Suprapubic skin (tissue), 4 donors: ENCODE measurements around the gene CD37. TPM values are rescaled to one million over a fixed set of nuclear protein-coding genes. Genes with fewer than 3 reads are reported as not detected.
A peak's percentile ranks its signal among the peaks of the same experiment; 100 is the strongest.

Experiments
- DNase-seq, 2 donors: peaks; one replicate each; pipeline ENCODE4 v3.0.0-alpha.2; 2019; ENCODE audit warnings: low spot score in 2 of 2
- H3K27ac ChIP-seq: fragments of 200-600 bp; sonication (generic); one replicate; pipeline ENCODE4 v1.5.1; 2019
- H3K27me3 ChIP-seq: fragments of 200-600 bp; sonication (generic); one replicate; pipeline ENCODE4 v1.5.1; 2019
- H3K36me3 ChIP-seq: fragments of 200-600 bp; sonication (generic); one replicate; pipeline ENCODE4 v1.5.1; 2019
- H3K4me1 ChIP-seq: fragments of 200-600 bp; sonication (generic); one replicate; pipeline ENCODE4 v1.5.1; 2019
- H3K4me3 ChIP-seq: fragments of 200-600 bp; sonication (generic); one replicate; pipeline ENCODE4 v1.5.1; 2019; ENCODE audit warnings: mild to moderate bottlenecking
- H3K9me3 ChIP-seq: fragments of 200-600 bp; sonication (generic); one replicate; pipeline ENCODE4 v1.5.1; 2019
- EP300 ChIP-seq: sonication (generic); formaldehyde crosslinking; IDR thresholded peaks from one replicate; pipeline ENCODE4 v1.6.1; 2017; ENCODE audit warnings: antibody characterized with exemption
- POLR2A ChIP-seq, 2 donors: fragments of 450-650 bp; IDR thresholded peaks; one replicate each; pipeline ENCODE4 v1.6.1; 2017; ENCODE audit warnings: antibody characterized with exemption in 2 of 2, mild to moderate bottlenecking in 2 of 2, moderate library complexity in 2 of 2
- POLR2AphosphoS5 ChIP-seq, 3 donors: sonication (generic); formaldehyde crosslinking; IDR thresholded peaks; one replicate each; pipeline ENCODE4 v1.6.1; 2017; ENCODE audit warnings: antibody characterized with exemption in 3 of 3
- WGBS: methylation state at CpG from one replicate; pipeline ENCODE4 v1.1.5; 2018; 5-methylcytosine and 5-hydroxymethylcytosine counted together
- total RNA-seq, 4 donors: library from RNA; depleted of rRNA; stranded (reverse); fragments of >200 nt; gene quantifications; one replicate each; pipeline ENCODE4 v1.1.0, GENCODE V29; 2016
- TF ChIP-seq, protein P1 (sequence below), 2 donors: fragments of 200-600 bp in 1 of 2; fragments of 450-650 bp in 1 of 2; sonication (generic) in 1 of 2; IDR thresholded peaks; one replicate each; pipeline ENCODE4 v1.5.1; 2016 to 2019; ENCODE audit warnings: antibody characterized with exemption in 2 of 2, mild to moderate bottlenecking in 1 of 2, moderate library complexity in 1 of 2

CD37 gene
- total RNA-seq, 4 donors from 2014 or later, result 2.9 to 25.7 (median 5.0) TPM

DNA sequence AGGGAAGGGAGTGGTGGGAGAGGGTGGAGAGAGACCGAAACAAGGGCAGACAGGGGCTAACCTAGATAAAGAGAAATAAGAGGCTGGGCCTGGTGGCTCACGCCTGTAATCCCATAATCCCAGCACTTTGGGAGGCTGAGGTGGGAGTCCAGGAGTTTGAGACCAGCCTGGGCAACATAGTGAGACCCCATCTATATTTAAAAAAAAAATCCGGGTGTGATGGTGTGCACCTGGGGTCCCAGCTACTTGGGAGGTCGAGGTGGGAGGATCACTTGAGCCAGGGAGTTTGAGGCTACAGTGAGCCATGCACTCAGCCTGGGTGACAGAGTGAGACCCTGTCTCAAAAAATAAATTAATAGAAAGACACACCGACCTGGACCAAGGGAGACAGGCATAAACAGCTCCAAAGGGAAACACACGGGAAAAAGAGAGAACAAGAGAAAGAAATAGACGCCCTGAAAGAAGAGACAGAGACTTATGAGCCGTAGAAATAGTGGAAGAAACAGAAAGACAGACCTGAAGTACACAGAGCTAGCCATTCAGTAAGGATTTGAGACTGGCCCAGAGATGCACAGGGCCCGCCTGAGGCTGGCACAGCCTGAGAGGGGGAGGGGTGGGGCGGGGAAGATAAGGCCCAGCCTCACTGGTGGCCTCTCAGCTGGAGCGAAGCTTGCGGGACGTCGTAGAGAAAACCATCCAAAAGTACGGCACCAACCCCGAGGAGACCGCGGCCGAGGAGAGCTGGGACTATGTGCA lies 2.2 kb downstream of the CD37 start:
- Histone ChIP-seq H3K9me3 (no peaks in the 10 kb centered on the region), H3K27me3 (no peaks in the 10 kb centered on the region), H3K4me3 (no peak overlapping the region), H3K4me1 (peaks cover 30% of the 10 kb centered on the region), H3K36me3 (peaks cover 16% of the 10 kb centered on the region), H3K27ac (no peak overlapping the region)
- no peak for DNase-seq
- no peak for TF ChIP-seq POLR2AphosphoS5 (IDR thresholded peaks at IDR 0.05)
- no peak for TF ChIP-seq POLR2A (IDR thresholded peaks at IDR 0.05)
- WGBS, result 77% methylated on average over 19 of the region's 19 CpGs

DNA sequence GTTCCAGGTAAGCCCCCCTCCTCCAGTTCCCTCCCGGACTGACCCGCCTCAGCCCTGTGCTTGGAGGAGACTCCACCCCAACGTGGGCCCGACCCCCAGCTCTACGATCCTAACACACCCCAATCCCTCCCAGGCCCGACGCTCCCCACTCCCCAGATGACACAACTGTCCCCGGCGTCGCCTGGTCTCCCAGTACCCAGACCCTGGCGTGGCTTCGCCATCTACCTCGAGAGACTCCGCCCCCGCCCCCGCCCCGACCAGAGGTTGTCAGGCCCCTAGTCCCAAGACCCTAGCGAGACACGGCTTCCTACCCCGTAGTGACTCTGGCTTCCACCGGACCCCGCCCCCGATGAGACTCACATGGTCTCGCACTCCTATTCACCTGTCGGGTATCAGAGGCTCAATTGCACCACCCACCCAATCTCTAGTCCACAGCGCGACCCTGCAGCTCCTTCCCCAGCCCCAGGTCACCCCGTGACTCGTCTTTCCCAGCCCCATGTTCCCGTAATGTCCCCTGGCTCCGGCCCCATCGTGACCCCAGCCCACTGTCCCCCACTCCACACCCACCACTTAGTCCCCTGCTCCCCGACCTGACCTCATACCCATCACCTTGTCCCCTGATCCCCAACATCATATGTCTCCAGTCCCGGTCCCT lies 2.9 kb downstream of the CD37 start:
- Histone ChIP-seq H3K36me3 (peaks cover 22% of the 10 kb centered on the region), H3K27me3 (no peaks in the 10 kb centered on the region), H3K9me3 (no peaks in the 10 kb centered on the region), H3K4me3 (peak overlapping the region; percentile 43), H3K27ac (no peak overlapping the region), H3K4me1 (peaks cover 30% of the 10 kb centered on the region)
- TF ChIP-seq EP300 (no peak), POLR2AphosphoS5 (IDR thresholded peaks at IDR 0.05) (peak in 1 of 3 donors; percentile 4)
- WGBS, result 36% methylated on average over 34 of the region's 34 CpGs
- DNase-seq, result peak in 1 of 2 donors; percentile 79

GRCh38 chr19:49338691-49339300 lies 3.6 kb downstream of the CD37 start:
- H3K27me3 ChIP-seq, result no peaks in the 10 kb centered on the region
- 8% methylated on average over 28 of the region's 30 CpGs for WGBS
- peaks cover 27% of the 10 kb centered on the region for H3K36me3 ChIP-seq
- peak overlapping the region; percentile 43 for H3K4me3 ChIP-seq
- peak in 1 of 3 donors; percentile 1 for TF ChIP-seq POLR2AphosphoS5 (IDR thresholded peaks at IDR 0.05)
- TF ChIP-seq, protein P1, sequence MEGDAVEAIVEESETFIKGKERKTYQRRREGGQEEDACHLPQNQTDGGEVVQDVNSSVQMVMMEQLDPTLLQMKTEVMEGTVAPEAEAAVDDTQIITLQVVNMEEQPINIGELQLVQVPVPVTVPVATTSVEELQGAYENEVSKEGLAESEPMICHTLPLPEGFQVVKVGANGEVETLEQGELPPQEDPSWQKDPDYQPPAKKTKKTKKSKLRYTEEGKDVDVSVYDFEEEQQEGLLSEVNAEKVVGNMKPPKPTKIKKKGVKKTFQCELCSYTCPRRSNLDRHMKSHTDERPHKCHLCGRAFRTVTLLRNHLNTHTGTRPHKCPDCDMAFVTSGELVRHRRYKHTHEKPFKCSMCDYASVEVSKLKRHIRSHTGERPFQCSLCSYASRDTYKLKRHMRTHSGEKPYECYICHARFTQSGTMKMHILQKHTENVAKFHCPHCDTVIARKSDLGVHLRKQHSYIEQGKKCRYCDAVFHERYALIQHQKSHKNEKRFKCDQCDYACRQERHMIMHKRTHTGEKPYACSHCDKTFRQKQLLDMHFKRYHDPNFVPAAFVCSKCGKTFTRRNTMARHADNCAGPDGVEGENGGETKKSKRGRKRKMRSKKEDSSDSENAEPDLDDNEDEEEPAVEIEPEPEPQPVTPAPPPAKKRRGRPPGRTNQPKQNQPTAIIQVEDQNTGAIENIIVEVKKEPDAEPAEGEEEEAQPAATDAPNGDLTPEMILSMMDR (IDR thresholded peaks at IDR 0.05), result no peak
- H3K4me1 ChIP-seq, result peaks cover 30% of the 10 kb centered on the region
- peak; percentile 89 to 92 for DNase-seq
- no peaks in the 10 kb centered on the region for H3K9me3 ChIP-seq
- peak overlapping the region; percentile 84 for H3K27ac ChIP-seq

DNA sequence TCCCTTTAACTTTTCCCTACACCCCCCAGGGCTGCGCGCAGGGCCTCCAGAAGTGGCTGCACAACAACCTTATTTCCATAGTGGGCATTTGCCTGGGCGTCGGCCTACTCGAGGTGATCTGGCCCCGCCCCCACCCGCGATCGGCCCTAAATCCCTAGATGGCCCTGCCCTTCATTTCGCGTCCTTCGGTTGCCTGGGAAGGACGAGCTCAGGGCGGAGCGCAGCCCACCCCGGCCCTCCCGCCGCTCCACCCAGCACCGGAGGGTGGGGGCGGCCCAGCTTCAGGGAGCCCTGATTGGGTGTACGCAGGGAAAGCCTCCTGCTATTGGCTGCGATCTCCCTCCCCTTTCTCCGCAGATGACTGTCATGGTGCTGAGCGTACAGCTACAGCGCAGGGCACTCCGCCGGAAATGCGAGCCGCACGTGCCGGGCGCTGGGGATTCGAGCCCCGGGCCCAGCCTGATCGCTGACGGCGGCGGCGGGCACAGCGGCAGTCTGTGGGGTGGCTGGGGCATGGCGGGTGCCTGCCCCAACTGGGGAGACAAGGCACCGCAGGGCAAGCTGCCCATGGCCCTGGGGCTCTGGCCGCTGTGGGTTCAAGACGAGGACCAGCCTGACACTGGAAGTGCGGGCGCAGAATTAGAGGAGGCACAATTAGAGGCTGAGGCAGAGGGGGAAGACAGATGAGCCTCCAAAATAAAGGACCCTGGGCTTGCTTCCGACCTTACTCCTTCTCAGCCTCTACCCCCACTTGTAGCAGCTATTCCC lies 4.3 kb downstream of the CD37 start:
- Histone ChIP-seq H3K27me3 (no peaks in the 10 kb centered on the region), H3K4me3 (peak overlapping the region; percentile 43), H3K4me1 (peaks cover 30% of the 10 kb centered on the region), H3K36me3 (peaks cover 34% of the 10 kb centered on the region), H3K27ac (peak overlapping the region; percentile 84), H3K9me3 (no peaks in the 10 kb centered on the region)
- DNase-seq, result peak; percentile 88 to 92
- TF ChIP-seq, protein P1 (IDR thresholded peaks at IDR 0.05), result no peak
- TF ChIP-seq POLR2A (IDR thresholded peaks at IDR 0.05) (peak in 1 of 2 donors; percentile 7), EP300 (no peak), POLR2AphosphoS5 (IDR thresholded peaks at IDR 0.05) (peak in 1 of 3 donors; percentile 76)
- WGBS, result 20% methylated on average over 33 of the region's 47 CpGs

DNA sequence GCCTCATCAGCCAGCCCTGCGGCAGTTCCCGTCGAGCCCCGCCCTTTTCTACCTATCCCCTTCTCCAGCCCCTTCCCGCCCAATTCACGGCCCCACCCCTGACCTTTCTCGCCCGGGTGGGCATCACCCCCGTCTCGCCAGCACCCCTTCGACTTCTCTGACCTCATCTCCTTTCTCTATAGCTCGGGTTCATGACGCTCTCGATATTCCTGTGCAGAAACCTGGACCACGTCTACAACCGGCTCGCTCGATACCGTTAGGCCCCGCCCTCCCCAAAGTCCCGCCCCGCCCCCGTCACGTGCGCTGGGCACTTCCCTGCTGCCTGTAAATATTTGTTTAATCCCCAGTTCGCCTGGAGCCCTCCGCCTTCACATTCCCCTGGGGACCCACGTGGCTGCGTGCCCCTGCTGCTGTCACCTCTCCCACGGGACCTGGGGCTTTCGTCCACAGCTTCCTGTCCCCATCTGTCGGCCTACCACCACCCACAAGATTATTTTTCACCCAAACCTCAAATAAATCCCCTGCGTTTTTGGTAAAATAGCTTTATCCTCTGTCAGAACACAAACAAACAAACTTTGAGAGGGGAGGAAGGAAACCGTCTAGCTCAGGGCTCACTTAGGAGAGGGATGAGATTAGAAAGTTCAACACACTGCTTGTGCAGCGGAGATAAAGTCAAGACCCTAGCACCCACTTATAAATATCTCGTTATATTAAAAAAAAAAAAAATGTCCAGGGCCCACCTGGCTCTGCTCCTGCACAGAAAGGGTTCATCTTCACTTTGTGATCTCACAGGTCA lies 5.1 kb downstream of the CD37 start:
- TF ChIP-seq POLR2AphosphoS5 (IDR thresholded peaks at IDR 0.05) (no peak), POLR2A (IDR thresholded peaks at IDR 0.05) (no peak), EP300 (no peak)
- TF ChIP-seq, protein P1 (IDR thresholded peaks at IDR 0.05), result no peak
- no peaks in the 10 kb centered on the region for H3K9me3 ChIP-seq
- peak overlapping the region; percentile 43 for H3K4me3 ChIP-seq
- H3K27ac ChIP-seq, result peak overlapping the region; percentile 84
- peaks cover 42% of the 10 kb centered on the region for H3K36me3 ChIP-seq
- 20% methylated on average over 36 of the region's 36 CpGs for WGBS
- H3K27me3 ChIP-seq, result no peaks in the 10 kb centered on the region
- H3K4me1 ChIP-seq, result peaks cover 30% of the 10 kb centered on the region
- peak; percentile 81 to 86 for DNase-seq
